GM19240 (cell line): ENCODE measurements around the gene PPP1R37.

Experiments
- DNase-seq: peaks from one replicate; pipeline ENCODE4 v3.0.0; 2011; ENCODE audit warnings: low spot score; ENCODE audit not compliant: insufficient read length

Gene PPP1R37

DNA sequence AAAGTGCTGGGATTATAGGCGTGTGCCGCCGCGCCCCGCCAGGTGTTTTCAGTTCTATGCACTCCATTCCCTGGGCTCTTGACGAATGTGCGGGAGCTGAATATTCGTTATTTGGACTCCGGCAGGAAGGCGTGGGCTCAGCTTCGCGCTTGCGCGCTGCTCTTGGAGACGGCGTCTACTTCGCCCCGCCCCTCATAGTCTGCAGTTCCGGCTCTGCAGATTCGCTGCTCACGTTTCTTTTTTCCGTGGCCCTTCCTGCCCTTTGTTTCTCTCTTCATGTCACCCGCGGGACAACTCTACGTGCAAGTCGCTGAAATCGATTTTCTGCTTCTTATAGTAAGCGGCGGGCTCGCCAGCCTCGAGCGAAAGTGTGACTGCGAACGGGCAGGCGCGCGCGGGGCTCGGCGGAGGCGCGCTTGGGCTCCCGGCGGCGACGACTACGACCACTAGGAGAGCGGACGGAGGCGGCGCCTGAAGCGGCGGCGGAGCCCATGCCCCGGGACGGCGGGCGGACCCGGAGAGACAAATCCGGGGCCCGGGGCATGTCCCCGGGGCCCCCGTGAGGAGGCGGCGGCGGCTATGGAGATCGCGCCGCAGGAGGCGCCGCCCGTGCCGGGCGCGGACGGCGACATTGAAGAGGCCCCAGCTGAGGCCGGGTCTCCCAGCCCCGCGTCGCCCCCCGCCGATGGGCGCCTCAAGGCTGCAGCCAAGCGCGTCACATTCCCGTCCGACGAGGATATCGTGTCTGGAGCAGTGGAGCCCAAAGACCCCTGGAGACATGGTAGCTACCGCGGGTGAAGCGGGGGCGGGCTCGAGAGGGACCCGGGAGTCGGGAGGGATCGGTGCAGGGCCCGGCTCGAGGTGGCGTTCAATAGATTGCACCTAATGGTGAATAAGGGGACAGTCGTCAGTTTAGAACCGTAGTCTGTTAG is at the start of gene PPP1R37:
Gene PPP1R37 (plus strand): TSS at position 433 of the 932 bp plus-strand sequence. CDS start 147 bp downstream, at position 580.
- peak; percentile 85 for DNase-seq

GRCh38 chr19:45045671-45046353 is 47.2 kb upstream of the PPP1R37 start:
- no peak for DNase-seq

DNA sequence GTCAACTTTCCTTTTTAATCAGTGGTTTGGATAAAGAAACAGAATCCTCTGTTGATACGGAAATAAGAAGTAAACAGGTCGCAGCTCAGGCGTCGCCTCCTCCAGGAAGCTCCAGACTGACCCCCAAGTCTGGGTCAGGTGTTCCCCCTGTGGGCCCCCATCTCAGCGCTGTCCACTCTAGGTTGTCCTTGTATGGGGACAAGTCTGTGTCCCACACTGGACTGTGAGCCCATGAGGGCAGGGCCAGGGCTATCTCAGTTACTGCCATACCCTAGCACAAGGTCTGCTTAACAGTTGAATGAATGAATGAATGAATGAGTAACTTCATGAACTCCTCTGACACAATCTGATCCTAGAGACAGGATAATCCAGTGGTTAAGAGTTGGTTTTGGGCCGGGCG is 46.6 kb upstream of the PPP1R37 start:
- DNase-seq, result no peak

DNA sequence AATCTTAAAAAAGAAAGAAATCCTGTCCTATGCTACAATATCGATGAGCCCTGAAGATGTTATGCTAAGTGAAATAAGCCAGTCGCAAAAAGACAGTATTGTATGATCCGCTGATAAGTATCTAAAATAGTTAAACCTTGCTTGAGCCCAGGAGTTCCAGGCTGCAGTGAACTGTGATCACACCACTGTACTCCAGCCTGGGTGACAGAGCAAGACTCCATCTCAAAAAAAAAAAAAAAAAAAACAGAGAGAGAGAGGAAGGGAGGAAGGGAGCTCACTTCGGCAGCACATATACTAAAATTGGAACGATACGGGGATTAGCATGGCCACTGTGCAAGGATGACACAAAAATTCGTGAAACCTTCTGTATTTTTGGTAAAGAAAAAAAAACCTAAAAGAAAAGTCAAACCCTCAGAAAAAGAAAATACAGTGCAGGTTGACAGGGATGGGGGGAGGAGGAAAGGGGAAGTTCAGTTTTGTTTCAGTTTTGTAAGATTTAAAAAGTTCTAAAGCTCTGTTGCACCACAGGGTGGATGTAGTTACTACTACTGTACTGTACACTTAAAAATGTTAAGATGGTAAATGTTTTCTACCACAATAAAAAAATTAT is 45.7 kb upstream of the PPP1R37 start:
- DNase-seq, result no peak

- no peak for DNase-seq
Measured at GRCh38 chr19:45049073-45049736, 43.8 kb upstream of the PPP1R37 start.

GRCh38 chr19:45050036-45050435 is 42.9 kb upstream of the PPP1R37 start:
- no peak for DNase-seq

DNA sequence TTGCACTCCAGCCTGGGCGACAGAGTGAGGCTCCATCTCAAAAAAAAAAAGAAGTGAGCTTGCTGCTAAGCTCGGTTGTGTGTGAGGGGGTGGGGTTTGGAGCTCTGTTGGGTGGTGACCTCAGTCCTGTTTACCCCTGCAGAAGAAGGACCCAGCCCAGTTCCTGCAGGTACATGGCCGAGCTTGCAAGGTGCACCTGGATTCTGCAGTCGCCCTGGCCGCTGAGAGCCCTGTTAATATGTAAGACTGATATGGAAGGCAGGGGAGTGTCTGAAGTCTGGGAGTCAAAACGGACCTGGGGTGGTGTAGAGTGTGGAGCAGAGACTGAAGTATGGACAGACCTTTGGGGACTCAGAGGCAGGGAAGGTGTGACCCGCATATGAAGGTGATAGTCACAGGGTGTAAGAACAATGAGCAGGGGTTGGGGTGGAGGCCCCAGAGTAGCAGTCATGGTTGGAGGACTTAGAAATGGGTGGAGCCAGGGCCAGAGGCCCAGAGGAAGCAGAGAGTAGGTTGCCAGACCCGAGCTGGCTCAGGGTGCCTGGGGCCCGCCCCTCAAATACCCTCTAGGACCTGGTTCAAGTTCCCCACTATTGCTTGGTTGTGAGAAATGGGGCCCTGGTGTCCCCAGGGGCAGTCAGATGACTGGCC is 40.9 kb upstream of the PPP1R37 start:
- DNase-seq, result no peak

- DNase-seq, result no peak
Measured at GRCh38 chr19:45056831-45057230, 36.1 kb upstream of the PPP1R37 start.

- DNase-seq, result no peak
Measured at GRCh38 chr19:45057444-45057843, 35.5 kb upstream of the PPP1R37 start.

GRCh38 chr19:45058622-45059159 is 34.3 kb upstream of the PPP1R37 start:
- no peak for DNase-seq

- DNase-seq, result peak; percentile 91
Measured at GRCh38 chr19:45059258-45059965, 33.6 kb upstream of the PPP1R37 start.

GRCh38 chr19:45061965-45062364 is 31.0 kb upstream of the PPP1R37 start:
- no peak for DNase-seq

GRCh38 chr19:45063851-45064801 is 28.9 kb upstream of the PPP1R37 start:
- DNase-seq, result no peak

DNA sequence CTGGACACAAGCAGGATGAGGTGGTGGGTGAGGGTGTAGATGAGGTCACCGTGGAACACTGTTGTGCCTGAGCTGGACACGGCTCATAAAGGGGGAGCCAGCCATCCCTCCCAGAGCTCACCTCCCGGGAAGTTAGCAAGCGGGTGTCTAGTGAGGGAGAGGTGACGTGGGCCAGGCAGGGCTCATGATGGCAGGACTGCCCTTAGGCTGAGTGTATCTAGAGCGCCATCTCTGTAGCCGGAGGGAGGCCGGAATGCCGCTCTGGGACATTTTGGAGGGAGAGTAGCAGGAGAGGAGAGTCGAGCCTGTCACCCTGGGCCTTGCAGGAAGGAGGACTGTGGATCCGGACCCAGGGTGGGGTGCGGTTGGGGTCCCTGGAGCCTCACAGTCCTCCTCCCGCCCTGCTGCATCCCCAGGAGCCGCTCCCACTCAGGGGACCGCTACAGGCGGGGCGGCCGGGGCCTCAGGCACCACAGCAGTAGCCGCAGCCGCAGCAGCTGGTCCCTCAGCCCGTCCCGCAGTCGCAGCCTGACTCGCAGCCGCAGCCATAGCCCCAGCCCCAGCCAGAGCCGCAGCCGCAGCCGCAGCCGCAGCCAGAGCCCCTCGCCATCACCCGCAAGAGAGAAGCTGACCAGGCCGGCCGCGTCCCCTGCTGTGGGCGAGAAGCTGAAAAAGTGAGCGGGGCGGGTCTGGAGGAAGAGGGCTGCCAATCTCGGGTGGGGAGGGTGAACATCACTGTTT is 25.9 kb upstream of the PPP1R37 start:
- no peak for DNase-seq

GRCh38 chr19:45068041-45068440 is 24.9 kb upstream of the PPP1R37 start:
- DNase-seq, result no peak

GRCh38 chr19:45069056-45069455 is 23.9 kb upstream of the PPP1R37 start:
- no peak for DNase-seq

DNA sequence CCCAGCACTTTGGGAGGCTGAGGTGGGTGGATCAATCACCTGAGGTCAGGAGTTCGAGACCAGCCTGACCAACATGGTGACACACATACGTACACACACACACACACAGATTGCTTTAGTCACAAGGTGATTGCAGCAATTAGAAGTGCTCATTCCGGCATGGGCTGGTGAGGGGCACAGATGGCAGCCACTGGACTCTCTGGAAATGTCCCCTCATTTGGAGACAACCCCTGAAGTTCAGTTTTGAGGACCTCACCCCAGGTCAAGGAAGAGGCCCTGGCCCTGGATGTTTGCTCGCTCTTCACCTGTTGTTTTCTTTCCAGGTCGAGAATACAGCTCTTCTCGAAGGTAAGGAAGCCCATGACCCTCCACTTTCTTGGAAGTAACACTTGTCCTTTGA is 22.8 kb upstream of the PPP1R37 start:
- DNase-seq, result no peak

DNA sequence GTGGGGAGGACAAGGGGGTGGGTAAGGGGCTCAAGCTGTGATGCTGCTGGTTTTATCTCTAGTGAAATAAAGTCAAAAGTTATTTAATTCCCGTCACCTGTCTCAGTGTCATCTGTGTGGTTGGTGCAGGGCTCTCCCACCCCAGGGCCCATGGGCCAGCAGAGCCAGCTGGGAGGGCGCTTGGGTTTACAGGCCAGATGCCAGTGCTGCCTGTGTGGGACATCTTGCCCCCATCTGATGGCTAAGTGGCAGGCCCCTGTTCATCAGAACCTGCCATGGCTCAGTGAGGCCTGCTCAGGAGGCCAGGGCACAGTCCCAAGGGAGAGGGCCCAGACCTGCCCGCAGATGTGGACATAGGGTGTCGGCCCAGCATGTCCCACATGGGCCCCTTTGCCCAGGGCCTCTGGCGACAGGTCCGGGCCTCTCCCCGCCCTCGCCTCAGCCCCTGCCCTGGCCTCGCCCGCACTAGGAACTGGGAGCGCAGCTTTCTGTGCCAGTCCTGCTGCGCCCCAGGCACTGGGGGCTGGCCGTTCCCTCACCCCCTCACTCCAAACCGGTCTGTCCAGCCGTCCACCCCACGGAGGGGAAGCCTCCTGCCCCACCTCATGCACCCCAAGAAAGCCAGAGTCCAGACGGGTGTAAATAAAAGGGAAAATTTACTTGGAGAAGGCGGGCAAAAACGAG is 22.0 kb upstream of the PPP1R37 start:
- no peak for DNase-seq
